H1 (cell line): ENCODE data around the gene NCAPG2. TPM values are rescaled to one million over a fixed set of nuclear protein-coding genes. Genes with fewer than 3 reads are reported as not detected.

Source experiments
- BCL11A ChIP-seq, 2 experiments: IDR thresholded peaks; one replicate each; pipeline ENCODE4 v1.6.1; 2011; ENCODE audit warnings: low read depth in 2 of 2, low read length in 2 of 2, mild to moderate bottlenecking in 2 of 2
- EGR1 ChIP-seq: IDR thresholded peaks from 2 replicates; pipeline ENCODE4 v1.6.1; 2011; ENCODE audit warnings: low read depth, low read length, borderline replicate concordance
- GTF2F1 ChIP-seq: IDR thresholded peaks from 2 replicates; pipeline ENCODE4 v1.6.1; 2012; ENCODE audit warnings: low read depth, low read length, improper control_type of control experiment, borderline replicate concordance
- KDM1A ChIP-seq: fragments of 200-600, 300-600 bp; sonication (generic); IDR thresholded peaks from 2 replicates; pipeline ENCODE4 v1.7.1; 2016; ENCODE audit warnings: mild to moderate bottlenecking, low read length, borderline replicate concordance
- MAFK ChIP-seq: IDR thresholded peaks from 2 replicates; pipeline ENCODE4 v1.6.1; 2012; ENCODE audit warnings: low read depth, mild to moderate bottlenecking, improper control_type of control experiment, low read length
- RXRA ChIP-seq: IDR thresholded peaks from 2 replicates; pipeline ENCODE4 v1.6.1; 2011; ENCODE audit warnings: low read depth, mild to moderate bottlenecking, low read length, moderate library complexity; ENCODE audit not compliant: insufficient read depth
- SP4 ChIP-seq: IDR thresholded peaks from 2 replicates; pipeline ENCODE4 v1.6.1; 2012; ENCODE audit warnings: low read length, inconsistent platforms
- polyA plus RNA-seq, 7 experiments: library from polyadenylated mRNA; depleted of rRNA in 3 of 7; stranded (reverse) in 5 of 7; unstranded in 2 of 7; fragments of >200 nt in 5 of 7; fragments of 200-250 nt in 2 of 7; gene quantifications; 1 replicate in 5 of 7; 2 replicates in 1 of 7; 4 replicates in 1 of 7; pipeline versions ENCODE4 v1.2.1 to v1.2.3, GENCODE V29; 2011 to 2013; ENCODE audit warnings: missing spikeins in 2 of 7, mixed read lengths in 2 of 7
- total RNA-seq: library from RNA; stranded (reverse); fragmentation: NEBNext Ultra II Directional; extraction: Animal tissue kit (Norgen Biotek cat#: 25700); gene quantifications from 2 replicates; pipeline ENCODE4 v1.2.1, GENCODE V29; 2021
- TF ChIP-seq, protein P1 (sequence below): fragments of 300-600 bp; sonication (generic); IDR thresholded peaks from 2 replicates; pipeline ENCODE4 v1.7.1; 2012; ENCODE audit warnings: low read length, moderate library complexity, mild to moderate bottlenecking, inconsistent platforms; ENCODE audit not compliant: insufficient replicate concordance
- TF ChIP-seq, protein P2 (sequence below): IDR thresholded peaks from 2 replicates; pipeline ENCODE4 v1.6.1; 2012; ENCODE audit warnings: inconsistent platforms

The NCAPG2 gene
- total and polyA plus RNA-seq, 2 of the 8 experiments (the other 6 are each of a cell fraction or from before 2014, with no cell fraction given): 49.9 to 119 TPM

DNA sequence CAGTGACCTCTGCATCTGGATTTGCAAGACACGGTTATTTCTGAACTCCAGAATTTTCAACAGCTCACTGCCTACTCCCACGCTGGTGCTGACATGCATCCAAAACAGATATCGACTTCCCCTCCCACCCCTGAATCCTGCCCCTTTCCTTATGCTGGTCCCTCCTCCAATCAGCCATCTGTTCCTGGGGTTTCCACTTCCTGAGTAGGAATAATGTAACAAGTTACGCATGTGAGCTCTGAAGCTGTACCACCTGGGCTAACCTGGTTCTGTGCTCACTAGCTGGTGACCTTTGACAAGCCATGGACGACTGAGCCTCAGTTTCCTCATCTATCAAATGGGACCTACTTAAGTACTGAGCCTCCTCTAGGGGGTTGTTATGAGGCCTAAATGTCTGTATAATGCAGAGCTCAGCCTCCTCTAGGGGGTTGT lies 1.7 kb upstream of the NCAPG2 start (continued):
- TF ChIP-seq, protein P1, sequence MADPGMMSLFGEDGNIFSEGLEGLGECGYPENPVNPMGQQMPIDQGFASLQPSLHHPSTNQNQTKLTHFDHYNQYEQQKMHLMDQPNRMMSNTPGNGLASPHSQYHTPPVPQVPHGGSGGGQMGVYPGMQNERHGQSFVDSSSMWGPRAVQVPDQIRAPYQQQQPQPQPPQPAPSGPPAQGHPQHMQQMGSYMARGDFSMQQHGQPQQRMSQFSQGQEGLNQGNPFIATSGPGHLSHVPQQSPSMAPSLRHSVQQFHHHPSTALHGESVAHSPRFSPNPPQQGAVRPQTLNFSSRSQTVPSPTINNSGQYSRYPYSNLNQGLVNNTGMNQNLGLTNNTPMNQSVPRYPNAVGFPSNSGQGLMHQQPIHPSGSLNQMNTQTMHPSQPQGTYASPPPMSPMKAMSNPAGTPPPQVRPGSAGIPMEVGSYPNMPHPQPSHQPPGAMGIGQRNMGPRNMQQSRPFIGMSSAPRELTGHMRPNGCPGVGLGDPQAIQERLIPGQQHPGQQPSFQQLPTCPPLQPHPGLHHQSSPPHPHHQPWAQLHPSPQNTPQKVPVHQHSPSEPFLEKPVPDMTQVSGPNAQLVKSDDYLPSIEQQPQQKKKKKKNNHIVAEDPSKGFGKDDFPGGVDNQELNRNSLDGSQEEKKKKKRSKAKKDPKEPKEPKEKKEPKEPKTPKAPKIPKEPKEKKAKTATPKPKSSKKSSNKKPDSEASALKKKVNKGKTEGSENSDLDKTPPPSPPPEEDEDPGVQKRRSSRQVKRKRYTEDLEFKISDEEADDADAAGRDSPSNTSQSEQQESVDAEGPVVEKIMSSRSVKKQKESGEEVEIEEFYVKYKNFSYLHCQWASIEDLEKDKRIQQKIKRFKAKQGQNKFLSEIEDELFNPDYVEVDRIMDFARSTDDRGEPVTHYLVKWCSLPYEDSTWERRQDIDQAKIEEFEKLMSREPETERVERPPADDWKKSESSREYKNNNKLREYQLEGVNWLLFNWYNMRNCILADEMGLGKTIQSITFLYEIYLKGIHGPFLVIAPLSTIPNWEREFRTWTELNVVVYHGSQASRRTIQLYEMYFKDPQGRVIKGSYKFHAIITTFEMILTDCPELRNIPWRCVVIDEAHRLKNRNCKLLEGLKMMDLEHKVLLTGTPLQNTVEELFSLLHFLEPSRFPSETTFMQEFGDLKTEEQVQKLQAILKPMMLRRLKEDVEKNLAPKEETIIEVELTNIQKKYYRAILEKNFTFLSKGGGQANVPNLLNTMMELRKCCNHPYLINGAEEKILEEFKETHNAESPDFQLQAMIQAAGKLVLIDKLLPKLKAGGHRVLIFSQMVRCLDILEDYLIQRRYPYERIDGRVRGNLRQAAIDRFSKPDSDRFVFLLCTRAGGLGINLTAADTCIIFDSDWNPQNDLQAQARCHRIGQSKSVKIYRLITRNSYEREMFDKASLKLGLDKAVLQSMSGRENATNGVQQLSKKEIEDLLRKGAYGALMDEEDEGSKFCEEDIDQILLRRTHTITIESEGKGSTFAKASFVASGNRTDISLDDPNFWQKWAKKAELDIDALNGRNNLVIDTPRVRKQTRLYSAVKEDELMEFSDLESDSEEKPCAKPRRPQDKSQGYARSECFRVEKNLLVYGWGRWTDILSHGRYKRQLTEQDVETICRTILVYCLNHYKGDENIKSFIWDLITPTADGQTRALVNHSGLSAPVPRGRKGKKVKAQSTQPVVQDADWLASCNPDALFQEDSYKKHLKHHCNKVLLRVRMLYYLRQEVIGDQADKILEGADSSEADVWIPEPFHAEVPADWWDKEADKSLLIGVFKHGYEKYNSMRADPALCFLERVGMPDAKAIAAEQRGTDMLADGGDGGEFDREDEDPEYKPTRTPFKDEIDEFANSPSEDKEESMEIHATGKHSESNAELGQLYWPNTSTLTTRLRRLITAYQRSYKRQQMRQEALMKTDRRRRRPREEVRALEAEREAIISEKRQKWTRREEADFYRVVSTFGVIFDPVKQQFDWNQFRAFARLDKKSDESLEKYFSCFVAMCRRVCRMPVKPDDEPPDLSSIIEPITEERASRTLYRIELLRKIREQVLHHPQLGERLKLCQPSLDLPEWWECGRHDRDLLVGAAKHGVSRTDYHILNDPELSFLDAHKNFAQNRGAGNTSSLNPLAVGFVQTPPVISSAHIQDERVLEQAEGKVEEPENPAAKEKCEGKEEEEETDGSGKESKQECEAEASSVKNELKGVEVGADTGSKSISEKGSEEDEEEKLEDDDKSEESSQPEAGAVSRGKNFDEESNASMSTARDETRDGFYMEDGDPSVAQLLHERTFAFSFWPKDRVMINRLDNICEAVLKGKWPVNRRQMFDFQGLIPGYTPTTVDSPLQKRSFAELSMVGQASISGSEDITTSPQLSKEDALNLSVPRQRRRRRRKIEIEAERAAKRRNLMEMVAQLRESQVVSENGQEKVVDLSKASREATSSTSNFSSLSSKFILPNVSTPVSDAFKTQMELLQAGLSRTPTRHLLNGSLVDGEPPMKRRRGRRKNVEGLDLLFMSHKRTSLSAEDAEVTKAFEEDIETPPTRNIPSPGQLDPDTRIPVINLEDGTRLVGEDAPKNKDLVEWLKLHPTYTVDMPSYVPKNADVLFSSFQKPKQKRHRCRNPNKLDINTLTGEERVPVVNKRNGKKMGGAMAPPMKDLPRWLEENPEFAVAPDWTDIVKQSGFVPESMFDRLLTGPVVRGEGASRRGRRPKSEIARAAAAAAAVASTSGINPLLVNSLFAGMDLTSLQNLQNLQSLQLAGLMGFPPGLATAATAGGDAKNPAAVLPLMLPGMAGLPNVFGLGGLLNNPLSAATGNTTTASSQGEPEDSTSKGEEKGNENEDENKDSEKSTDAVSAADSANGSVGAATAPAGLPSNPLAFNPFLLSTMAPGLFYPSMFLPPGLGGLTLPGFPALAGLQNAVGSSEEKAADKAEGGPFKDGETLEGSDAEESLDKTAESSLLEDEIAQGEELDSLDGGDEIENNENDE: no peak
- TF ChIP-seq SP4 (no peak), MAFK (no peak), EGR1 (no peak), BCL11A (IDR thresholded peaks at IDR 0.05; ENCODE audit: low read depth in 2 of 2, low read length in 2 of 2) (no peak), RXRA (no peak), GTF2F1 (no peak), KDM1A (no peak)
- TF ChIP-seq, protein P2, sequence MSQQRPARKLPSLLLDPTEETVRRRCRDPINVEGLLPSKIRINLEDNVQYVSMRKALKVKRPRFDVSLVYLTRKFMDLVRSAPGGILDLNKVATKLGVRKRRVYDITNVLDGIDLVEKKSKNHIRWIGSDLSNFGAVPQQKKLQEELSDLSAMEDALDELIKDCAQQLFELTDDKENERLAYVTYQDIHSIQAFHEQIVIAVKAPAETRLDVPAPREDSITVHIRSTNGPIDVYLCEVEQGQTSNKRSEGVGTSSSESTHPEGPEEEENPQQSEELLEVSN: no peak
